Esophagus squamous epithelium (tissue), 5 donors: ENCODE measurements around the gene ZCRB1. TPM values are rescaled to one million over a fixed set of nuclear protein-coding genes. Genes with fewer than 3 reads are reported as not detected.

ENCODE experiments used
- DNase-seq: peaks from one replicate; lab custom pipeline; 2025; lab: John Stamatoyannopoulos, UW
- H3K27ac ChIP-seq, 4 donors: fragments of 200-600 bp; sonication (generic); one replicate each; pipeline ENCODE4 v1.5.1; 2016 to 2019; ENCODE audit warnings: mild to moderate bottlenecking in 1 of 4
- H3K27me3 ChIP-seq, 4 donors: fragments of 200-600 bp; sonication (generic); 1 replicate in 3 of 4; 2 replicates in 1 of 4; pipeline versions ENCODE4 v1.5.1 to v1.6.0; 2017 to 2021; ENCODE audit warnings: antibody characterized with exemption in 1 of 4
- H3K36me3 ChIP-seq, 3 donors: fragments of 200-600 bp; sonication (generic); one replicate each; pipeline ENCODE4 v1.5.1; 2016 to 2019
- H3K4me1 ChIP-seq, 3 donors: fragments of 200-600 bp; sonication (generic); one replicate each; pipeline ENCODE4 v1.5.1; 2017 to 2019
- H3K4me3 ChIP-seq, 4 donors: fragments of 200-600 bp; sonication (generic); 1 replicate in 3 of 4; 2 replicates in 1 of 4; pipeline ENCODE4 v1.5.1; 2016 to 2019; ENCODE audit warnings: mild to moderate bottlenecking in 2 of 4, moderate library complexity in 1 of 4
- H3K9me3 ChIP-seq, 3 donors: fragments of 200-600 bp; sonication (generic); one replicate each; pipeline ENCODE4 v1.5.1; 2016 to 2019
- POLR2A ChIP-seq, 4 donors: fragments of 450-650 bp; IDR thresholded peaks; one replicate each; pipeline ENCODE4 v1.6.1; 2017; ENCODE audit warnings: antibody characterized with exemption in 4 of 4, mild to moderate bottlenecking in 4 of 4, moderate library complexity in 3 of 4
- WGBS, 2 donors: methylation state at CpG; one replicate each; pipeline ENCODE4 v1.1.5; 2018; 5-methylcytosine and 5-hydroxymethylcytosine counted together
- intact Hi-C: fragments of 100-400 bp; cut with DNase I; formaldehyde crosslinking; loops from one replicate; pipeline ENCODE4 v1.15.0; 2022
- total RNA-seq, 4 donors: library from RNA; depleted of rRNA; stranded (reverse); fragments of >200 nt; gene quantifications; one replicate each; pipeline ENCODE4 v1.1.0, GENCODE V29; 2016
- TF ChIP-seq, protein P1 (sequence below), 6 experiments: fragments of 450-650 bp in 4 of 6; fragments of 200-600 bp in 2 of 6; sonication (generic) in 2 of 6; IDR thresholded peaks; one replicate each; pipeline ENCODE4 v1.5.1; 2016 to 2019; ENCODE audit warnings: antibody characterized with exemption in 6 of 6, mild to moderate bottlenecking in 4 of 6, moderate library complexity in 4 of 6
- donor health status: DM: yes; HTN: yes; CAD: no.

ZCRB1 gene
- total RNA-seq, 4 donors from 2014 or later = 7.7 to 22.5 (median 17.8) TPM

- Histone ChIP-seq H3K4me3 (no peak overlapping the region), H3K4me1 (no peaks in the 10 kb centered on the region), H3K9me3 (peaks cover 0 to 10% (median 0%) of the 10 kb centered on the region in 3 donors), H3K36me3 (no peaks in the 10 kb centered on the region), H3K27ac (no peak overlapping the region), H3K27me3 (no peaks in the 10 kb centered on the region)
- 83 to 85% methylated on average over 4 of the region's 4 CpGs for whole genome bisulfite sequencing, 2 donors
- no peak for TF ChIP-seq POLR2A (IDR thresholded peaks at IDR 0.05)
- TF ChIP-seq, protein P1, sequence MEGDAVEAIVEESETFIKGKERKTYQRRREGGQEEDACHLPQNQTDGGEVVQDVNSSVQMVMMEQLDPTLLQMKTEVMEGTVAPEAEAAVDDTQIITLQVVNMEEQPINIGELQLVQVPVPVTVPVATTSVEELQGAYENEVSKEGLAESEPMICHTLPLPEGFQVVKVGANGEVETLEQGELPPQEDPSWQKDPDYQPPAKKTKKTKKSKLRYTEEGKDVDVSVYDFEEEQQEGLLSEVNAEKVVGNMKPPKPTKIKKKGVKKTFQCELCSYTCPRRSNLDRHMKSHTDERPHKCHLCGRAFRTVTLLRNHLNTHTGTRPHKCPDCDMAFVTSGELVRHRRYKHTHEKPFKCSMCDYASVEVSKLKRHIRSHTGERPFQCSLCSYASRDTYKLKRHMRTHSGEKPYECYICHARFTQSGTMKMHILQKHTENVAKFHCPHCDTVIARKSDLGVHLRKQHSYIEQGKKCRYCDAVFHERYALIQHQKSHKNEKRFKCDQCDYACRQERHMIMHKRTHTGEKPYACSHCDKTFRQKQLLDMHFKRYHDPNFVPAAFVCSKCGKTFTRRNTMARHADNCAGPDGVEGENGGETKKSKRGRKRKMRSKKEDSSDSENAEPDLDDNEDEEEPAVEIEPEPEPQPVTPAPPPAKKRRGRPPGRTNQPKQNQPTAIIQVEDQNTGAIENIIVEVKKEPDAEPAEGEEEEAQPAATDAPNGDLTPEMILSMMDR (IDR thresholded peaks at IDR 0.05) = no peak
- intact Hi-C loops = no loop called here
- no peak for DNase-seq
These were observed 50.4 kb downstream of the ZCRB1 start for GRCh38 chr12:42275499-42275898.

DNA sequence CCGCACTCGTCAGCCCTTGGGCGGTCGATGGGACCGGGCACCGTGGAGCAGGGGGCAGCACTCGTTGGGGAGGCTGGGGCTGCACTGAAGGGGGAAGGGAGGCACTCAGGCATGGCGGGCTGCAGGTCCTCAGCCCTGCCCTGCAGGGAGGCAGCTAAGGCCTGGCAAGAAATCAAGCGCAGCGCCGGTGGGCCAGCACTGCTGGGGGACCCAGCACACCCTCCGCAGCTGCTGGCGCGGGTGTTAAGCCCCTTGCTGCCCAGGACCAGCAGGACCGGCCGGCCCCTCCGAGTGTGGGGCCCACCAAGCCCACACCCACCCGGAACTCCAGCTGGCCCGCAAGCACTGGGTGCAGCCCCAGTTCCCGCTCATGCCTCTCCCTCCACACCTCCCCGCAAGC, 52.2 kb downstream of the ZCRB1 start:
- WGBS, 2 donors = 93% methylated on average over 3 of the region's 21 CpGs; no CpG with 5 or more reads in 1 of the 2 donors

GRCh38 chr12:42270596-42270995, 55.3 kb downstream of the ZCRB1 start:
- Histone ChIP-seq H3K36me3 (no peaks in the 10 kb centered on the region), H3K4me1 (no peaks in the 10 kb centered on the region), H3K27me3 (peaks cover 0 to 4% (median 0%) of the 10 kb centered on the region in 4 donors), H3K27ac (no peak overlapping the region), H3K4me3 (no peak overlapping the region), H3K9me3 (peaks cover 0 to 10% (median 0%) of the 10 kb centered on the region in 3 donors)
- no peak for DNase-seq
- WGBS, 2 donors = 61 to 62% methylated on average over 4 of the region's 4 CpGs
- intact Hi-C loops = no loop called here
- TF ChIP-seq, protein P1 (IDR thresholded peaks at IDR 0.05) = no peak
- no peak for TF ChIP-seq POLR2A (IDR thresholded peaks at IDR 0.05)

More for the DNA sequence above, 52.2 kb downstream of the ZCRB1 start:
- peaks cover 0 to 10% (median 0%) of the 10 kb centered on the region in 3 donors for H3K9me3 ChIP-seq
- no peaks in the 10 kb centered on the region for H3K27me3 ChIP-seq
- no peak overlapping the region for H3K4me3 ChIP-seq
- no peak for DNase-seq
- H3K4me1 ChIP-seq = no peaks in the 10 kb centered on the region
- H3K36me3 ChIP-seq = no peaks in the 10 kb centered on the region
- no peak overlapping the region for H3K27ac ChIP-seq
- TF ChIP-seq, protein P1 (IDR thresholded peaks at IDR 0.05) = no peak
- TF ChIP-seq POLR2A (IDR thresholded peaks at IDR 0.05) = no peak
- intact Hi-C loops = no loop called here

- Histone ChIP-seq H3K9me3 (no peaks in the 10 kb centered on the region), H3K4me3 (no peak overlapping the region), H3K4me1 (no peaks in the 10 kb centered on the region), H3K27me3 (peaks cover 0 to 4% (median 0%) of the 10 kb centered on the region in 4 donors), H3K27ac (no peak overlapping the region), H3K36me3 (no peaks in the 10 kb centered on the region)
- intact Hi-C loops = no loop called here
- WGBS, 2 donors = 87 to 97% methylated on average over 5 of the region's 15 CpGs
- TF ChIP-seq, protein P1 (IDR thresholded peaks at IDR 0.05) = no peak
- TF ChIP-seq POLR2A (IDR thresholded peaks at IDR 0.05) = no peak
- no peak for DNase-seq
These were observed 58.3 kb downstream of the ZCRB1 start for GRCh38 chr12:42267413-42268190.

GRCh38 chr12:42266579-42267230, 59.2 kb downstream of the ZCRB1 start:
- Histone ChIP-seq H3K9me3 (no peaks in the 10 kb centered on the region), H3K27me3 (peaks cover 0 to 4% (median 0%) of the 10 kb centered on the region in 4 donors), H3K27ac (no peak overlapping the region), H3K36me3 (no peaks in the 10 kb centered on the region), H3K4me3 (no peak overlapping the region), H3K4me1 (no peaks in the 10 kb centered on the region)
- TF ChIP-seq, protein P1 (IDR thresholded peaks at IDR 0.05) = no peak
- no peak for TF ChIP-seq POLR2A (IDR thresholded peaks at IDR 0.05)
- intact Hi-C loops = no loop called here
- WGBS, 2 donors = 78 to 94% methylated on average over 3 to 10 of the region's 17 CpGs
- DNase-seq = no peak
